ENCODE data around the gene CRELD2. TPM values are rescaled to one million over a fixed set of nuclear protein-coding genes. Genes with fewer than 3 reads are reported as not detected.
"Not testable (repeated sequence)": the region's sequence is repeated elsewhere in the genome, so short reads cannot be mapped to it uniquely, and the experiment has no call there.

CRELD2 gene
- total RNA-seq, 2 donors from 2014 or later, result 55.1 to 70.1 TPM

DNA sequence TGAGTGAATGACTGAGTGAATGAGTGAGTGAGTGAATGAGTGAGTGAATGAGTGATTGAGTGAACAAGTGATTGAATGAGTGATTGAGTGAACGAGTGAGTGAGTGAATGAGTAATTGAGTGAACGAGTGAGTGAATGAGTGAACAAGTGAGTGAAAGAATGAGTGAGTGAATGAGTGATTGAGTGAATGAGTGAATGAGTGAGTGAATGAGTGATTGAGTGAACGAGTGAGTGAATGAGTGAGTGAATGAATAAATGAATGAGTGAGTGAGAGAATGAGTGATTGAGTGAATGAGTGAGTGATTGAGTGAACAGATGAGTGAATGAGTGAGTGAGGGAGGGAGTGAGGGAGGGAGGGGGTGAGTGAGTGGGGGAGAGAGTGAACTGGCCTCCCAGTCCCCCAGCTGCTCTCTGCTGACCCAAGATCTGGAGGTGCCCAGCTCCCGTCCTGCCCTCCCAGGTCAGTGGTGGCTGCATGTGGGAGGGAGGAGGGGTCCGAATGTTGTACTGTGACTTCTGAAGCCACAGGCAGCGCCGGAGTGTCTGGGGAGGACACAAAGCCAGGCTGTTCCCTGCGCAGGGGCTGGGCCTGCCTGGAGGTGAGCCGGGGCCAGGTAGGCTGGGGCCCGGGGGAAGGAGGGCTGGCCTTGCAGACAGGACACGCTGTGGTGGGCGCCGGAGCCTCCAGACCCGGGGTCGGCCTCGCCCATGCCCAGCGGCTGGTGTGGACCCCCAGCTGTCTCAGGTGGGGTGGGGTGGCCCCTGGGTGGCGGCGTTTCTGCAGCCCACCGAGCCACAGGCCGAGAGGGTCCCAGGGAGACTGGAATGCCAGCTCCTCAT, 24.4 kb downstream of the CRELD2 start:
- H3K27ac ChIP-seq, result no peak overlapping the region
- intact Hi-C loops (cut with DNase I), result no loop called here

DNA sequence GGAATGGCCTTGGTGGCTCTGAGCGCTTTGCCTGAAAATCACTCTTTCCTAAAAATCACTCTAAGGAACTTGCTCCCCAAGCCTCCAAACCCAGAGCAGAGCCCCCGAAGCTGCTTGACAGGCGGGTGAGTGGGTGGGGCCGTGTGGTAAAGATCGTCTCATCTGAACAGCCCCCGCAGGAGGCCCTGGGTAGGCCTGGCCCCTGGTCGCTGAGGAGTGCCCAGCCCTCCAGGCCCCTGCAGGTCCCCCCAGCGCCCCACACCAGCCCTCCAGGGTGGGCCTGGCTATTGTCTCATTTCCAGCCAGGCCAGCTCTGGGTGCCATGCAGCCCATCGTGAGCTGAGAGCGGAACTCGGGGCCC, 25.0 kb downstream of the CRELD2 start:
- Histone ChIP-seq H3K4me1 (replicated peaks) (peaks cover 15% of the 10 kb centered on the region), H3K27me3 (replicated peaks; ENCODE audit: insufficient read depth) (no peaks in the 10 kb centered on the region), H3K36me3 (no peaks in the 10 kb centered on the region), H3K9me3 (no peaks in the 10 kb centered on the region), H3K27ac (no peak overlapping the region), H3K4me3 (no peak overlapping the region)
- intact Hi-C loops (cut with DNase I), result no loop called here
- no peak for DNase-seq (ENCODE audit: low spot score)
- 87% methylated on average over 10 of the region's 11 CpGs for WGBS
- TF ChIP-seq, protein P1, sequence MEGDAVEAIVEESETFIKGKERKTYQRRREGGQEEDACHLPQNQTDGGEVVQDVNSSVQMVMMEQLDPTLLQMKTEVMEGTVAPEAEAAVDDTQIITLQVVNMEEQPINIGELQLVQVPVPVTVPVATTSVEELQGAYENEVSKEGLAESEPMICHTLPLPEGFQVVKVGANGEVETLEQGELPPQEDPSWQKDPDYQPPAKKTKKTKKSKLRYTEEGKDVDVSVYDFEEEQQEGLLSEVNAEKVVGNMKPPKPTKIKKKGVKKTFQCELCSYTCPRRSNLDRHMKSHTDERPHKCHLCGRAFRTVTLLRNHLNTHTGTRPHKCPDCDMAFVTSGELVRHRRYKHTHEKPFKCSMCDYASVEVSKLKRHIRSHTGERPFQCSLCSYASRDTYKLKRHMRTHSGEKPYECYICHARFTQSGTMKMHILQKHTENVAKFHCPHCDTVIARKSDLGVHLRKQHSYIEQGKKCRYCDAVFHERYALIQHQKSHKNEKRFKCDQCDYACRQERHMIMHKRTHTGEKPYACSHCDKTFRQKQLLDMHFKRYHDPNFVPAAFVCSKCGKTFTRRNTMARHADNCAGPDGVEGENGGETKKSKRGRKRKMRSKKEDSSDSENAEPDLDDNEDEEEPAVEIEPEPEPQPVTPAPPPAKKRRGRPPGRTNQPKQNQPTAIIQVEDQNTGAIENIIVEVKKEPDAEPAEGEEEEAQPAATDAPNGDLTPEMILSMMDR (IDR thresholded peaks at IDR 0.05), result no peak
- no peak for TF ChIP-seq POLR2AphosphoS5 (IDR thresholded peaks at IDR 0.05)
- no peak for TF ChIP-seq POLR2A (IDR thresholded peaks at IDR 0.05)

More for the DNA sequence above, 24.4 kb downstream of the CRELD2 start:
- peaks cover 11% of the 10 kb centered on the region for H3K4me1 ChIP-seq (replicated peaks)
- no peak for DNase-seq (ENCODE audit: low spot score)
- H3K27me3 ChIP-seq (replicated peaks; ENCODE audit: insufficient read depth), result no peaks in the 10 kb centered on the region
- H3K4me3 ChIP-seq, result no peak overlapping the region
- WGBS, result 86% methylated on average over 19 of the region's 21 CpGs
- TF ChIP-seq POLR2A (IDR thresholded peaks at IDR 0.05) (no peak), POLR2AphosphoS5 (IDR thresholded peaks at IDR 0.05) (no peak)
- TF ChIP-seq, protein P1 (IDR thresholded peaks at IDR 0.05), result no peak
- H3K36me3 ChIP-seq, result no peaks in the 10 kb centered on the region
- H3K9me3 ChIP-seq, result no peaks in the 10 kb centered on the region

DNA sequence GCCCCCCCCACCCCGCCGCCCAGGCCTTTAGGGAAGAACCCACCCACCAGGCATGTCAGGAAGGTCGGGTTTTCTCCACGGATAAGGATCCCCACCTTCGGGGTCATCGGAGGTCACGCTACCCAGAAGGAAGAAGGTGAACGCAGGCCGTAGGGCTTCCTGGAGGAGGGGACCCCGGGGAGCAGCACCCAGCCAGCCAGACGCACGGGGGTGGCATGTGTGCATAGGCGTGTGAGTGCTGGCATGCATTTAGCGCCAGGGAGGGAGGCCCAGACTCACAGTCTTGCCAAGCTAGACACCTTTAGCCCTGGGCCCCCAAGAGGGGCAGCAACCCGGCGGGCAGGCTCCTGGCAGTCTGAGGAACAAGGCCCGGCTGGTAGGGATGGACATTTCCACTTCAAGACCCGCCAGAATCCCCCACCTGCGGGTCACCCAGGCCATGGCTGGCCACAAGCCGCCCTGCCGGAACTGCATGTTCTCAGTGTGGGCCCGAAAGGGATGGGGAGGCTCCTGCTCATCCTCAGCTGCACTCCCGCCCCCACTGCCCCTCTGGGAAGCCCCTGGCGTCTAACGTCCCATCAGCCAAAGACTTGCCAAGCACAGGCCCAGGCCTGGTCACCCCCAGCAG, 25.5 kb downstream of the CRELD2 start:
- H3K4me1 ChIP-seq (replicated peaks), result peaks cover 15% of the 10 kb centered on the region
- no peak overlapping the region for H3K27ac ChIP-seq
- intact Hi-C loops (cut with DNase I), result no loop called here
- WGBS, result 72% methylated on average over 22 of the region's 25 CpGs
- no peaks in the 10 kb centered on the region for H3K9me3 ChIP-seq
- TF ChIP-seq POLR2A (IDR thresholded peaks at IDR 0.05), result no peak
- no peak for TF ChIP-seq POLR2AphosphoS5 (IDR thresholded peaks at IDR 0.05)
- TF ChIP-seq, protein P1 (IDR thresholded peaks at IDR 0.05), result no peak
- H3K27me3 ChIP-seq (replicated peaks; ENCODE audit: insufficient read depth), result no peaks in the 10 kb centered on the region
- no peak overlapping the region for H3K4me3 ChIP-seq
- no peaks in the 10 kb centered on the region for H3K36me3 ChIP-seq
- DNase-seq (ENCODE audit: low spot score), result no peak

DNA sequence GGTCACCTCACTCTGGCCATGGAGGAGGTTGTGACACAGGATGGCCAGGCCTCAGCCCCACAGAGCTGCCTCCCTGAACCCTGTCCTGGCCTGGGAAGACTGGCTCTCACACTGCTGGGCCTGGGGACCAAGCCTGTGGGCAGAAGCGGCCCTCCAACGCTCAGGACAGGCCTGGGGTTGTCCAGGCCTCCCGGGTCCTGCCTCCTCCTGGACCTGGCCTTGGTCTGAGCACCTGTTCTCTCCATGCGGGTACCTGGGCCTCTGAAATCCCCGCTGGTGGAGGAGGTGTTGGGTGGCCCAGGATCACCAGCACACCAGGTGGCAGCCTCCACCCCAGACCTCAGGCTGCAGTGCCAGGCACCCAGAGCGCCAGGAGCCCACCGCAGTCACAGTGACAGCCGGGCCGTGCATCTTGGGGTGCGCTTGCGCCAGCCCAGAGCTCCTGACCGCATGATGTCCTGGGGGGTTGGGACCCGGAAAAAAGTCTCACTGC, 26.0 kb downstream of the CRELD2 start:
- intact Hi-C loops (cut with DNase I), result no loop called here
- H3K27ac ChIP-seq, result no peak overlapping the region
- TF ChIP-seq, protein P1 (IDR thresholded peaks at IDR 0.05), result no peak
- TF ChIP-seq POLR2A (IDR thresholded peaks at IDR 0.05) (no peak), POLR2AphosphoS5 (IDR thresholded peaks at IDR 0.05) (no peak)
- no peaks in the 10 kb centered on the region for H3K9me3 ChIP-seq
- H3K4me3 ChIP-seq, result no peak overlapping the region
- no peak for DNase-seq (ENCODE audit: low spot score)
- no peaks in the 10 kb centered on the region for H3K27me3 ChIP-seq (replicated peaks; ENCODE audit: insufficient read depth)
- peaks cover 16% of the 10 kb centered on the region for H3K4me1 ChIP-seq (replicated peaks)
- no peaks in the 10 kb centered on the region for H3K36me3 ChIP-seq
- 92% methylated on average over 2 of the region's 13 CpGs for WGBS

DNA sequence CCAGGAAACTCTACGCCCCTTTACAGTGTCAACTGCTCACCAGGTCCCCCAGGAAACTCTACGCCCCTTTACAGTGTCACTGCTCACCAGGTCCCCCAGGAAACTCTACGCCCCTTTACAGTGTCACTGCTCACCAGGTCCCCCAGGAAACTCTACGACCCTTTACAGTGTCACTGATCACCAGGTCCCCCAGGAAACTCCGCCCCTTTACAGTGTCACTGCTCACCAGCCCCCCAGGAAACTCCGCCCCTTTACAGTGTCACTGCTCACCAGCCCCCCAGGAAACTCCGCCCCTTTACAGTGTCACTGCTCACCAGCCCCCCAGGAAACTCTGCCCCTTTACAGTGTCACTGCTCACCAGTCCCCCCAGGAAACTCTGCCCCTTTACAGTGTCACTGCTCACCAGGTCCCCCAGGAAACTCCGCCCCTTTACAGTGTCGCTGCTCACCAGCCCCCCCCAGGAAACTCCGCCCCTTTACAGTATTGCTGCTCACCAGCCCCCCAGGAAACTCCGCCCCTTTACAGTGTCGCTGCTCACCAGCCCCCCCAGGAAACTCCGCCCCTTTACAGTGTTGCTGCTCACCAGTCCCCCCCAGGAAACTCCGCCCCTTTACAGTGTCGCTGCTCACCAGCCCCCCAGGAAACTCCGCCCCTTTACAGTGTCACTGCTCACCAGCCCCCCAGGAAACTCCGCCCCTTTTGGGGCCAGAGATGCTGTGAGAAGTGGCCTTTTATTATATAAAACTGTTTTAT, 26.8 kb downstream of the CRELD2 start:
- H3K9me3 ChIP-seq; H3K27ac ChIP-seq; H3K36me3 ChIP-seq; DNase-seq (ENCODE audit: low spot score); H3K4me3 ChIP-seq; H3K27me3 ChIP-seq (replicated peaks; ENCODE audit: insufficient read depth); intact Hi-C loops (cut with DNase I): not testable (repeated sequence)
- 83% methylated on average over 15 of the region's 17 CpGs for WGBS
- H3K4me1 ChIP-seq (replicated peaks), result peaks cover 23% of the 10 kb centered on the region

All from prostate gland (tissue), 2 donors.